HCT116 (cell line): ENCODE data around the gene SEL1L3. TPM values are rescaled to one million over a fixed set of nuclear protein-coding genes. Genes with fewer than 3 reads are reported as not detected.

Experiments used
- ATAC-seq: fragments of 200-7000 bp; cut with Tn5 transposase; 2 replicates; pipeline ENCODE4 v1.9.1; 2020; ENCODE audit warnings: mild to moderate bottlenecking, moderate library complexity
- BruUV-seq: library from RNA; stranded (reverse); fragments of 400-500 nt; replicated peaks from 2 replicates; lab custom pipeline; 2021; lab: Mats Ljungman, UMichigan
- CTCF ChIA-PET: fragments of 300-600 bp; sonication (Branson Sonifier 250); formaldehyde crosslinking; loops from one replicate; lab custom pipeline; 2021; ENCODE audit warnings: antibody characterized with exemption; lab: Charles Lee
- POLR2A ChIA-PET: fragments of 300-600, 350-600 bp; sonication (Branson Sonifier 250); formaldehyde crosslinking; loops from one replicate; lab custom pipeline; 2021; ENCODE audit warnings: antibody characterized with exemption; lab: Charles Lee
- RAD21 ChIA-PET, 2 experiments: fragments of 300-600 bp; sonication (Branson Sonifier 250); formaldehyde crosslinking; loops; one replicate each; lab custom pipeline; 2023; ENCODE audit warnings: low total read pairs in 2 of 2; ENCODE audit not compliant: uncharacterized antibody in 2 of 2, unreplicated experiment in 2 of 2, low non-redundant PET in 1 of 2; lab: Charles Lee
- DNase-seq: peaks from one replicate; pipeline ENCODE4 v3.0.0-alpha.2; 2010; ENCODE audit warnings: low read depth, low spot score
- H2AFZ ChIP-seq: fragments of 200-600 bp; shearing (Covaris generic), sonication (generic); 2 replicates; pipeline ENCODE4 v1.6.1; 2017; ENCODE audit warnings: low read depth, mixed run types, mixed read lengths, antibody characterized with exemption, low read length; ENCODE audit not compliant: poor library complexity, severe bottlenecking
- H3K27ac ChIP-seq: 2 replicates; pipeline ENCODE4 v1.5.1; 2012; ENCODE audit warnings: low read depth, low read length
- H3K27me3 ChIP-seq: fragments of 200-600 bp; sonication (generic); 2 replicates; pipeline ENCODE4 v1.6.1; 2016; ENCODE audit warnings: mixed run types, low read length, mixed read lengths; ENCODE audit not compliant: insufficient read depth
- H3K36me3 ChIP-seq, 2 experiments: fragments of 200-500 bp in 1 of 2; fragments of 200-600 bp in 1 of 2; sonication (Bioruptor generic) in 1 of 2; sonication (generic) in 1 of 2; 2 replicates each; pipeline versions ENCODE4 v1.5.1 to v1.6.1; 2014 to 2016; ENCODE audit warnings: low read length in 2 of 2, inconsistent platforms in 1 of 2, mixed read lengths in 1 of 2, mixed run types in 1 of 2; ENCODE audit not compliant: insufficient read depth in 2 of 2, control insufficient read depth in 1 of 2
- H3K4me1 ChIP-seq, 2 experiments: fragments of 200-600 bp in 1 of 2; sonication (generic) in 1 of 2; 2 replicates each; pipeline versions ENCODE4 v1.5.1 to v1.6.1; 2012 to 2017; ENCODE audit warnings: low read length in 2 of 2, inconsistent platforms in 1 of 2, mild to moderate bottlenecking in 1 of 2, mixed read lengths in 1 of 2, mixed run types in 1 of 2, moderate library complexity in 1 of 2; ENCODE audit not compliant: insufficient read depth in 2 of 2, control insufficient read depth in 1 of 2
- H3K4me2 ChIP-seq: fragments of 200-600 bp; sonication (generic); 2 replicates; pipeline ENCODE4 v1.6.1; 2017; ENCODE audit warnings: mixed run types, low read length, mixed read lengths
- H3K4me3 ChIP-seq, 2 experiments: fragments of 200-600 bp in 1 of 2; sonication (generic) in 1 of 2; replicated peaks in 1 of 2; 2 replicates each; pipeline ENCODE4 v1.5.1; 2011 to 2016; ENCODE audit warnings: low read length in 2 of 2, control low read depth in 1 of 2, low read depth in 1 of 2, mild to moderate bottlenecking in 1 of 2, mixed read lengths in 1 of 2, mixed run types in 1 of 2
- H3K79me2 ChIP-seq: fragments of 200-600 bp; sonication (generic); 2 replicates; pipeline ENCODE4 v1.6.1; 2017; ENCODE audit warnings: mild to moderate bottlenecking, mixed run types, low read length, moderate library complexity, mixed read lengths; ENCODE audit not compliant: insufficient read depth
- H3K9ac ChIP-seq: fragments of 200-600 bp; sonication (generic); 2 replicates; pipeline ENCODE4 v1.6.1; 2016; ENCODE audit warnings: low read length, mixed read lengths
- H3K9me2 ChIP-seq: fragments of 200-600 bp; sonication (generic), shearing (Covaris generic); 2 replicates; pipeline ENCODE4 v1.6.1; 2017; ENCODE audit warnings: mixed run types, mild to moderate bottlenecking, moderate library complexity; ENCODE audit not compliant: insufficient read depth
- H3K9me3 ChIP-seq, 2 experiments: fragments of 200-500 bp in 1 of 2; fragments of 200-600 bp in 1 of 2; sonication (Bioruptor generic) in 1 of 2; sonication (generic) in 1 of 2; 2 replicates each; pipeline ENCODE4 v1.6.1; 2014 to 2017; ENCODE audit warnings: low read length in 2 of 2, mixed read lengths in 2 of 2, inconsistent platforms in 1 of 2, low read depth in 1 of 2, mild to moderate bottlenecking in 1 of 2, mixed run types in 1 of 2, moderate library complexity in 1 of 2; ENCODE audit not compliant: control insufficient read depth in 1 of 2, insufficient read depth in 1 of 2
- H4K20me1 ChIP-seq: fragments of 200-600 bp; sonication (generic), shearing (Covaris generic); 2 replicates; pipeline ENCODE4 v1.6.1; 2017; ENCODE audit warnings: mixed run types, mild to moderate bottlenecking, moderate library complexity; ENCODE audit not compliant: insufficient read depth
- CBX3 ChIP-seq: IDR thresholded peaks from 2 replicates; pipeline ENCODE4 v1.6.1; 2012; ENCODE audit warnings: low read depth
- ELF1 ChIP-seq: IDR thresholded peaks from 2 replicates; pipeline ENCODE4 v1.6.1; 2012; ENCODE audit warnings: low read depth, borderline replicate concordance
- EZH2 ChIP-seq: fragments of 200-600 bp; sonication (generic); IDR thresholded peaks from 2 replicates; pipeline ENCODE4 v1.6.1; 2017; ENCODE audit warnings: antibody characterized with exemption, mixed run types
- EZH2phosphoT487 ChIP-seq: fragments of 200-600 bp; IDR thresholded peaks from 2 replicates; pipeline ENCODE4 v1.6.1; 2018; ENCODE audit warnings: antibody characterized with exemption, borderline replicate concordance
- FOSL1 ChIP-seq: IDR thresholded peaks from 2 replicates; pipeline ENCODE4 v1.6.1; 2012; ENCODE audit warnings: low read depth
- JUND ChIP-seq: IDR thresholded peaks from 2 replicates; pipeline ENCODE4 v1.6.1; 2012
- POLR2A ChIP-seq: IDR thresholded peaks from 2 replicates; pipeline ENCODE4 v1.7.0; 2011; ENCODE audit warnings: borderline replicate concordance; ENCODE audit not compliant: insufficient read depth, insufficient read length; ENCODE audit errors: extremely low read depth
- POLR2AphosphoS5 ChIP-seq: IDR thresholded peaks from 2 replicates; pipeline ENCODE4 v1.6.1; 2011; ENCODE audit warnings: mild to moderate bottlenecking, low read depth, low read length, moderate library complexity
- RAD21 ChIP-seq: IDR thresholded peaks from 2 replicates; pipeline ENCODE4 v1.6.1; 2012; ENCODE audit warnings: low read depth, mild to moderate bottlenecking
- SIN3A ChIP-seq: IDR thresholded peaks from 2 replicates; pipeline ENCODE4 v1.6.1; 2012; ENCODE audit warnings: low read depth
- SP1 ChIP-seq: IDR thresholded peaks from 2 replicates; pipeline ENCODE4 v1.6.1; 2012; ENCODE audit warnings: low read depth
- SRF ChIP-seq: IDR thresholded peaks from 2 replicates; pipeline ENCODE4 v1.6.1; 2012; ENCODE audit warnings: low read depth
- TCF7L2 ChIP-seq: IDR thresholded peaks from 2 replicates; pipeline ENCODE4 v1.7.0; 2011; ENCODE audit warnings: borderline replicate concordance, inconsistent platforms; ENCODE audit not compliant: insufficient read depth, insufficient read length; ENCODE audit errors: extremely low read depth
- YY1 ChIP-seq: IDR thresholded peaks from 2 replicates; pipeline ENCODE4 v1.6.1; 2011; ENCODE audit warnings: low read length, low read depth, moderate library complexity, mild to moderate bottlenecking; ENCODE audit not compliant: insufficient replicate concordance; ENCODE audit errors: extremely low read depth
- intact Hi-C: fragments of 100-400 bp; cut with micrococcal nuclease; formaldehyde crosslinking; loops from 2 replicates; pipeline ENCODE4 v1.10.0; 2022
- total RNA-seq: library from RNA; stranded (reverse); gene quantifications from one replicate; pipeline ENCODE4 v1.2.1, GENCODE V29; 2021; ENCODE audit not compliant: unreplicated experiment
- TF ChIP-seq, protein P1 (sequence below), 3 experiments: fragments of 200-600 bp in 1 of 3; sonication (generic) in 1 of 3; IDR thresholded peaks in 2 of 3; conservative IDR thresholded peaks in 1 of 3; 2 replicates each; pipeline ENCODE4 v1.5.1; 2012 to 2017; ENCODE audit warnings: low read depth in 2 of 3, low read length in 2 of 3, antibody characterized with exemption in 1 of 3, borderline replicate concordance in 1 of 3, control low read depth in 1 of 3, mild to moderate bottlenecking in 1 of 3, mixed read lengths in 1 of 3, mixed run types in 1 of 3, moderate library complexity in 1 of 3; ENCODE audit not compliant: insufficient read depth in 1 of 3
- TF ChIP-seq, protein P2 (sequence below): IDR thresholded peaks from 2 replicates; pipeline ENCODE4 v1.6.1; 2012
- TF ChIP-seq, protein P3 (sequence below): IDR thresholded peaks from 2 replicates; pipeline ENCODE4 v1.6.1; 2012
- TF ChIP-seq, protein P4 (sequence below): IDR thresholded peaks from 2 replicates; pipeline ENCODE4 v1.6.1; 2012; ENCODE audit warnings: low read depth

Gene SEL1L3
- total RNA-seq, 1 experiment from 2014 or later: 45.0 TPM

DNA sequence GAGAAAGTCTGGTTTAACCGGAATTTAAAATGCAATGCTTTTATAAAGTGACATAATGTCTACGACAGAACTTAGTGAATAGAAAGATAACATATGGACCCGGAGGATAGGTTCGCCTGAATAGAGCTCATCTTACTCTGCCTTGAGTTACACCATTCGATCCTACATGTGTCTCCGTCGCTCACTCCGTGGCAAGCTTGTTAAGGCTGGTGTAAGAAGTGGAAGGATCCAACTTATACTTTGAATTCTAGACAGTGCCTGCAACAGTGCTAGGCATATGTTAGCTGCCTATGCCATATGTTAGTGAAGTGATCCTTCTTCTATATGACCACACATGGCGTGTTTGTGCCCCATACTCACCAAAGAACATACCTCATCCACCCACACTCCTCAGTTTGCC lies 50.9 kb downstream of the SEL1L3 start:
- ChIA-PET POLR2A (no interaction called here), RAD21 (no interaction called here)
- no peaks in the 10 kb centered on the region for H3K9me2 ChIP-seq
- no peak overlapping the region for H3K9ac ChIP-seq
- no peaks in the 10 kb centered on the region for H3K79me2 ChIP-seq
- H2AFZ ChIP-seq: no peak overlapping the region
- H4K20me1 ChIP-seq: no peaks in the 10 kb centered on the region
- H3K4me3 ChIP-seq: no peak overlapping the region
- peaks cover 3 to 9% of the 10 kb centered on the region in 2 experiments; a peak in 3 of 4 replicates for H3K4me1 ChIP-seq
- DNase-seq (no peak), ATAC-seq (no peak)
- H3K27me3 ChIP-seq: no peaks in the 10 kb centered on the region
- H3K4me2 ChIP-seq: no peak overlapping the region
- no TSS peak for BruUV-seq
- no peak overlapping the region for H3K27ac ChIP-seq
- TF ChIP-seq EZH2 (no peak), POLR2AphosphoS5 (no peak), CBX3 (no peak), SRF (no peak), TCF7L2 (no peak), ELF1 (no peak), YY1 (no peak), FOSL1 (no peak), RAD21 (no peak), EZH2phosphoT487 (no peak), POLR2A (no peak), SIN3A (no peak), JUND (no peak), SP1 (no peak)
- TF ChIP-seq, protein P1, sequence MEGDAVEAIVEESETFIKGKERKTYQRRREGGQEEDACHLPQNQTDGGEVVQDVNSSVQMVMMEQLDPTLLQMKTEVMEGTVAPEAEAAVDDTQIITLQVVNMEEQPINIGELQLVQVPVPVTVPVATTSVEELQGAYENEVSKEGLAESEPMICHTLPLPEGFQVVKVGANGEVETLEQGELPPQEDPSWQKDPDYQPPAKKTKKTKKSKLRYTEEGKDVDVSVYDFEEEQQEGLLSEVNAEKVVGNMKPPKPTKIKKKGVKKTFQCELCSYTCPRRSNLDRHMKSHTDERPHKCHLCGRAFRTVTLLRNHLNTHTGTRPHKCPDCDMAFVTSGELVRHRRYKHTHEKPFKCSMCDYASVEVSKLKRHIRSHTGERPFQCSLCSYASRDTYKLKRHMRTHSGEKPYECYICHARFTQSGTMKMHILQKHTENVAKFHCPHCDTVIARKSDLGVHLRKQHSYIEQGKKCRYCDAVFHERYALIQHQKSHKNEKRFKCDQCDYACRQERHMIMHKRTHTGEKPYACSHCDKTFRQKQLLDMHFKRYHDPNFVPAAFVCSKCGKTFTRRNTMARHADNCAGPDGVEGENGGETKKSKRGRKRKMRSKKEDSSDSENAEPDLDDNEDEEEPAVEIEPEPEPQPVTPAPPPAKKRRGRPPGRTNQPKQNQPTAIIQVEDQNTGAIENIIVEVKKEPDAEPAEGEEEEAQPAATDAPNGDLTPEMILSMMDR (IDR thresholded peaks at IDR 0.05 in 2 of 3, conservative IDR thresholded peaks at IDR 0.05 in 1 of 3; ENCODE audit: borderline replicate concordance in 1 of 3, insufficient read depth in 1 of 3, low read depth in 2 of 3, low read length in 2 of 3): no peak
- TF ChIP-seq, protein P2, sequence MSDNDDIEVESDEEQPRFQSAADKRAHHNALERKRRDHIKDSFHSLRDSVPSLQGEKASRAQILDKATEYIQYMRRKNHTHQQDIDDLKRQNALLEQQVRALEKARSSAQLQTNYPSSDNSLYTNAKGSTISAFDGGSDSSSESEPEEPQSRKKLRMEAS: no peak
- TF ChIP-seq, protein P3, sequence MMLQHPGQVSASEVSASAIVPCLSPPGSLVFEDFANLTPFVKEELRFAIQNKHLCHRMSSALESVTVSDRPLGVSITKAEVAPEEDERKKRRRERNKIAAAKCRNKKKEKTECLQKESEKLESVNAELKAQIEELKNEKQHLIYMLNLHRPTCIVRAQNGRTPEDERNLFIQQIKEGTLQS: no peak
- TF ChIP-seq, protein P4, sequence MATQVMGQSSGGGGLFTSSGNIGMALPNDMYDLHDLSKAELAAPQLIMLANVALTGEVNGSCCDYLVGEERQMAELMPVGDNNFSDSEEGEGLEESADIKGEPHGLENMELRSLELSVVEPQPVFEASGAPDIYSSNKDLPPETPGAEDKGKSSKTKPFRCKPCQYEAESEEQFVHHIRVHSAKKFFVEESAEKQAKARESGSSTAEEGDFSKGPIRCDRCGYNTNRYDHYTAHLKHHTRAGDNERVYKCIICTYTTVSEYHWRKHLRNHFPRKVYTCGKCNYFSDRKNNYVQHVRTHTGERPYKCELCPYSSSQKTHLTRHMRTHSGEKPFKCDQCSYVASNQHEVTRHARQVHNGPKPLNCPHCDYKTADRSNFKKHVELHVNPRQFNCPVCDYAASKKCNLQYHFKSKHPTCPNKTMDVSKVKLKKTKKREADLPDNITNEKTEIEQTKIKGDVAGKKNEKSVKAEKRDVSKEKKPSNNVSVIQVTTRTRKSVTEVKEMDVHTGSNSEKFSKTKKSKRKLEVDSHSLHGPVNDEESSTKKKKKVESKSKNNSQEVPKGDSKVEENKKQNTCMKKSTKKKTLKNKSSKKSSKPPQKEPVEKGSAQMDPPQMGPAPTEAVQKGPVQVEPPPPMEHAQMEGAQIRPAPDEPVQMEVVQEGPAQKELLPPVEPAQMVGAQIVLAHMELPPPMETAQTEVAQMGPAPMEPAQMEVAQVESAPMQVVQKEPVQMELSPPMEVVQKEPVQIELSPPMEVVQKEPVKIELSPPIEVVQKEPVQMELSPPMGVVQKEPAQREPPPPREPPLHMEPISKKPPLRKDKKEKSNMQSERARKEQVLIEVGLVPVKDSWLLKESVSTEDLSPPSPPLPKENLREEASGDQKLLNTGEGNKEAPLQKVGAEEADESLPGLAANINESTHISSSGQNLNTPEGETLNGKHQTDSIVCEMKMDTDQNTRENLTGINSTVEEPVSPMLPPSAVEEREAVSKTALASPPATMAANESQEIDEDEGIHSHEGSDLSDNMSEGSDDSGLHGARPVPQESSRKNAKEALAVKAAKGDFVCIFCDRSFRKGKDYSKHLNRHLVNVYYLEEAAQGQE: no peak
- TF ChIP-seq, all 23 proteins: peak for 0
- Histone ChIP-seq H3K36me3 (peaks cover 0 to under 1% of the 10 kb centered on the region in 2 experiments; a peak in 1 of 4 replicates), H3K9me3 (no peaks in the 10 kb centered on the region)
- CTCF ChIA-PET: no interaction called here
- intact Hi-C loops: no loop called here
